IPS-18a (cell line): ENCODE data around the gene PTCD1.
A peak's percentile ranks its signal among the peaks of the same experiment; 100 is the strongest.
"Not testable (repeated sequence)": the region's sequence is repeated elsewhere in the genome, so short reads cannot be mapped to it uniquely, and the experiment has no call there.

Experiments
- H3K27ac ChIP-seq: one replicate; pipeline ENCODE4 v1.5.1; 2013; ENCODE audit warnings: low read length
- H3K27me3 ChIP-seq: one replicate; pipeline ENCODE4 v1.6.1; 2013; ENCODE audit warnings: mild to moderate bottlenecking, low read length; ENCODE audit not compliant: control insufficient read depth, insufficient read depth
- H3K36me3 ChIP-seq: one replicate; pipeline ENCODE4 v1.6.1; 2013; ENCODE audit warnings: low read depth, low read length; ENCODE audit not compliant: control insufficient read depth
- H3K4me1 ChIP-seq: one replicate; pipeline ENCODE4 v1.6.1; 2013; ENCODE audit warnings: low read depth, low read length; ENCODE audit not compliant: control insufficient read depth
- H3K4me3 ChIP-seq: one replicate; pipeline ENCODE4 v1.5.1; 2013; ENCODE audit warnings: low read length
- H3K9ac ChIP-seq: one replicate; pipeline ENCODE4 v1.6.1; 2013; ENCODE audit warnings: mild to moderate bottlenecking, low read length, moderate library complexity
- H3K9me3 ChIP-seq: one replicate; pipeline ENCODE4 v1.6.1; 2013; ENCODE audit warnings: low read depth, low read length; ENCODE audit not compliant: control insufficient read depth

Gene PTCD1

DNA sequence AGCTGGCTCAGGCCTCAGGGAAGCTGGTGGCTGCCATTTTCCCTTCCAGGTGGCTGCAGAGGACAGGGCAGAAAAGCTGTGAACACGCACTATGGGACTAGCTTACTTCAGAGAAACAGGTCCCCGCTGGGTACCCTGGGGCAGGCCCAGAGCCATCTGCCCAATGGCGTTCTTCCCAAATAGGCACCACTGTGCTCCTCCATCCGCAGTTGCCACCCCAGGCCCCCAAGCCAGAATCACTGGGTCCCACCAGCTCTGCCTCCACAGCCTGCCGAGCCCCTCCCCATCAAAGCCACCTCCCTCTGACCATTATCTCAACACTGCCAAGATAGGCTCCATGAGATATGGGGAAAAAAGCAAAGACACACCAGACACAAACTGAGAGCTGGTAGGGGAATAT is 18.4 kb downstream of the PTCD1 start:
- Histone ChIP-seq H3K36me3 (peaks cover 87% of the 10 kb centered on the region), H3K9ac (no peak overlapping the region)

DNA sequence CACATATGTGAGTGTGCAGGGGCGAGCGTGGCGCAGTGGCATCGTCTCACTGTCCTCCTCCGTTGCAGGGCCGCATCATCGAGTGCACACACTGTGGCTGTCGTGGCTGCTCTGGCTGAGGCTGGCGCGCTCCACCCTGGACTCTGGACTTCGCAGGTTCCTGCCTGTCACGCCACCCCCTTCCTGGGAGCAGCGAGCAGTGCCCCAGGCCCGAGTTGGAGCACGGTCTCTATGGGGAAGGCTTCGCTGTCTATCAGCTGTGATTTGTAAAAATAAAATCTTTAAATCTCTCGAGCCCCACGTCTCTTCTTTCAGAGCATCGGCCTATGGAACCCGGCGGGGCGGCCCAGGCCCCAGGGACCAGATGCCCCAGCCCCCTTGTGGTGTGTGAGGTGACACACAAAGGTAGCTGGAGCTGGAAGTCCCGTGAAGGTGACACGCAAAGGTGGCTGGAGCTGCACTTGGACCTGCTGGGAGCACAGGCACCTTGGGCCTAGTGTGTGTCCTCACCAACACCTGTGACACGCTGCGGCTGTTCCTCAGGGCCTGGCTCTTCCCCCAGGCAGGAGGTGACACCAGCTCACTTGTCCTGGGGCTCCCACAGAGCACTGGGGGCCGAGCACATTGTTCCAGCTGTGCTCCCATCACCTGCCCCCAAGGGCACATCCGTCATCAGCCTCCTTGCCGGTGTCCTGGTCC is 19.1 kb downstream of the PTCD1 start:
- H3K9ac ChIP-seq = no peak overlapping the region
- H3K27me3 ChIP-seq = no peaks in the 10 kb centered on the region
- no peak overlapping the region for H3K4me3 ChIP-seq
- no peaks in the 10 kb centered on the region for H3K4me1 ChIP-seq
- no peak overlapping the region for H3K27ac ChIP-seq
- peaks cover 79% of the 10 kb centered on the region for H3K36me3 ChIP-seq
- no peaks in the 10 kb centered on the region for H3K9me3 ChIP-seq

More for the DNA sequence above, 18.4 kb downstream of the PTCD1 start:
- Histone ChIP-seq H3K9me3 (no peaks in the 10 kb centered on the region), H3K27ac (no peak overlapping the region), H3K4me3 (no peak overlapping the region), H3K27me3 (no peaks in the 10 kb centered on the region), H3K4me1 (no peaks in the 10 kb centered on the region)

DNA sequence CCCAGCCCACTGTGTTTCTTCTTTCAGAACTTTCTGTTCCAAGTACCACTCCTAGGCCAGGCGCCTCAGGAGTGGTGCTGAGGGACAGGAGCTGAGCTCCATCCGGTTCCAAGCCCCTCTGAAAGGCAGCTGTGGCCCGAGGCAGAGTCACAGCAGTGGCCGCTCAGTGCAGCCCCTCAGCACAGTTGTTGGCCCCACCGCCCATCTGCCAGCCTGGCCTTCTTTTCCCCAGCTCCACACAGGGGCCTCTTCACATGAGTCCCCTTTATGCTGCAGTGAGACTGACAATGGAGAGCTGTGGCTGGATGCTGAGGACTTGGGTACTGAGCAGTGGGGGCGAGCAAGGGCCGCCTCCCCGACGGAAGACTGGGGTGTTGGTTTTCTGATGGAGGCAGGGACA is 20.3 kb downstream of the PTCD1 start:
- Histone ChIP-seq H3K9ac (no peak overlapping the region), H3K27ac (no peak overlapping the region), H3K27me3 (no peaks in the 10 kb centered on the region), H3K4me3 (no peak overlapping the region), H3K9me3 (no peaks in the 10 kb centered on the region), H3K36me3 (peaks cover 77% of the 10 kb centered on the region), H3K4me1 (no peaks in the 10 kb centered on the region)

DNA sequence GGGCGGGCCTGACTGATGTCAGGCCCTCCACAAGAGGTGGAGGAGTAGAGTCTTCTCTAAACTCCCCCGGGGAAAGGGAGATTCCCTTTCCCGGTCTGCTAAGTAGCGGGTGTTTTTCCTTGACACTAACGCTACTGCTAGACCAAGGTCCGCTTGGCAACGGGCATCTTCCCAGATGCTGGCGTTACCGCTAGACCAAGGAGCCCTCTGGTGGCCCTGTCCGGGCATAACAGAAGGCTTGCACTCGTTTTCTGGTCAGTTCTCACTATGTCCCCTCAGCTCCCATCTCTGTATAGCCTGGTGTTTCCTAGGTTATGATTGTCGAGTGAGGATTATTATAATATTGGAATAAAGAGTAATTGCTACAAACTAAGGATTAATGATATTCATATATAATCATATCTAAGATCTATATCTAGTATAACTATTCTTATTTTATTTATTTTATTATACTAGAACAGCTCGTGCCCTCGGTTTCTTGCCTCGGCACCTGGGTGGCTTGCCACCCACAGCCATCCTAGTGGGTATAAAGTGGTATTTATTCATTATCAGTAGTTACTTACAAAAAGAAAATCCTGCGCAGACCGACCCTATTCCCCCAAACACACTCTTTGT is 23.0 kb downstream of the PTCD1 start:
- H3K9ac ChIP-seq, H3K4me3 ChIP-seq: not testable (repeated sequence)
- peaks cover 77% of the 10 kb centered on the region for H3K36me3 ChIP-seq

DNA sequence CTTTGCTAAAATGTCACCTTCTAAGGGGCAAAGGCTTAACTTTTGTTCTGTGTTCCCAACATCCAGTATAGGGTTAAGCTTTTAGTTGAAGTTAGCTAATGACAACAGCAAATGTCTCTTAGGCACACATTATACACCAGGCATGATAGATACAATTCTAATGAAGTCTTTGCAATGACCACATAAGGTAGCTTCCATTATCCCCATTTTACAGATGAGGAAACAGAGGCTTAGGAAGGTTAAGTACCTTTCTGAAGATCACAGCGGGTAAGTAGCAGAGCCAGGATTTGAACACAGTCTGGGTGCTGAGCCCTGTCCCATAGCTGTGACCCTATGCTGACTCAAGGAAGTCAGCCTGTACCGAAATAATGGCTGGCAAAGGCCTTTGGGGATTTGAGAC is 28.0 kb downstream of the PTCD1 start:
- Histone ChIP-seq H3K9me3 (no peaks in the 10 kb centered on the region), H3K4me1 (peaks cover 11% of the 10 kb centered on the region), H3K4me3 (no peak overlapping the region), H3K9ac (no peak overlapping the region), H3K27ac (no peak overlapping the region), H3K36me3 (peaks cover 34% of the 10 kb centered on the region), H3K27me3 (no peaks in the 10 kb centered on the region)

More for the DNA sequence above, 23.0 kb downstream of the PTCD1 start:
- H3K4me1 ChIP-seq, H3K27ac ChIP-seq, H3K9me3 ChIP-seq, H3K27me3 ChIP-seq: not testable (repeated sequence)

DNA sequence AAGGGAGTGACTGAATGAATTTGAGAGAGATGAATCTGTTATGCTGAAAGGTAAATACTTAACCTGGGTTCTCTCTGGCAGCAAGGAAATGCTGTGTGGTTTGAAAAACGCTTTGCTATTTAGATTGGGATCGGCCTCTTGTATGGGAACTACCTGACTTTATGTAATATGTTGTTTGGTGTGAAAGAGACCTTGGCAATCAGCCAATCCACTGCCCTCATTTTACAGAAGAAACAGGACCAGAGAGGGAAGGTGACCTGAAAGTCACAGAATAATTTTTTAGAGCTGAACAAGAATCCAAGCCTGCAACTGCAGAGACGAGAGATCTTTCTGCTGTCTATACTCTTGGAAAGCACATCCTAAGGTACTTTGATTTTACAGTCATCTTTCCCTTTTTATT is 28.8 kb downstream of the PTCD1 start:
- H3K36me3 ChIP-seq = peaks cover 34% of the 10 kb centered on the region
- peak overlapping the region; percentile 94 for H3K9ac ChIP-seq
- H3K4me3 ChIP-seq = peak overlapping the region; percentile 88
- H3K4me1 ChIP-seq = peaks cover 11% of the 10 kb centered on the region
- H3K27me3 ChIP-seq = no peaks in the 10 kb centered on the region
- H3K9me3 ChIP-seq = no peaks in the 10 kb centered on the region
- no peak overlapping the region for H3K27ac ChIP-seq

DNA sequence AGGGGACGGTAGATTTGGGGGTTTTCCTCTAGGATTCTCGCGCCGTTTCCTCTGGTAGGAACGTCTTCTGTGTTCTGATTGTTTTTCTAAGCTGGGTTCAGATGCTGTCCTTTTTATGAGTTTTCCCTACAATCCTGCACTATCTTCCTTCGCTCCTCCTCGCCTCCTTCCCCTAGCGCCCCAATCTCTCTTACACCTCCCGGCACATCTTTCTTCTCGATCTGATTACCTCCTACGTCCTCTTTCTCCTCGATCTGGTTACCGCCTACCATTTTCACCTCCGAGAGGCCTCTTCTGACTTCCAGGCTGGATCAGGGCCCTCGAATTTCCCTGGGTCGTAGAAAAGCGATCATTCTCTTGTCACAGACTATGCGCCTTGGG is 29.4 kb downstream of the PTCD1 start:
- Histone ChIP-seq H3K27me3 (no peaks in the 10 kb centered on the region), H3K27ac (peak overlapping the region; percentile 90), H3K4me1 (peaks cover 11% of the 10 kb centered on the region), H3K36me3 (peaks cover 33% of the 10 kb centered on the region), H3K9me3 (no peaks in the 10 kb centered on the region), H3K4me3 (peak overlapping the region; percentile 88), H3K9ac (peak overlapping the region; percentile 94)

DNA sequence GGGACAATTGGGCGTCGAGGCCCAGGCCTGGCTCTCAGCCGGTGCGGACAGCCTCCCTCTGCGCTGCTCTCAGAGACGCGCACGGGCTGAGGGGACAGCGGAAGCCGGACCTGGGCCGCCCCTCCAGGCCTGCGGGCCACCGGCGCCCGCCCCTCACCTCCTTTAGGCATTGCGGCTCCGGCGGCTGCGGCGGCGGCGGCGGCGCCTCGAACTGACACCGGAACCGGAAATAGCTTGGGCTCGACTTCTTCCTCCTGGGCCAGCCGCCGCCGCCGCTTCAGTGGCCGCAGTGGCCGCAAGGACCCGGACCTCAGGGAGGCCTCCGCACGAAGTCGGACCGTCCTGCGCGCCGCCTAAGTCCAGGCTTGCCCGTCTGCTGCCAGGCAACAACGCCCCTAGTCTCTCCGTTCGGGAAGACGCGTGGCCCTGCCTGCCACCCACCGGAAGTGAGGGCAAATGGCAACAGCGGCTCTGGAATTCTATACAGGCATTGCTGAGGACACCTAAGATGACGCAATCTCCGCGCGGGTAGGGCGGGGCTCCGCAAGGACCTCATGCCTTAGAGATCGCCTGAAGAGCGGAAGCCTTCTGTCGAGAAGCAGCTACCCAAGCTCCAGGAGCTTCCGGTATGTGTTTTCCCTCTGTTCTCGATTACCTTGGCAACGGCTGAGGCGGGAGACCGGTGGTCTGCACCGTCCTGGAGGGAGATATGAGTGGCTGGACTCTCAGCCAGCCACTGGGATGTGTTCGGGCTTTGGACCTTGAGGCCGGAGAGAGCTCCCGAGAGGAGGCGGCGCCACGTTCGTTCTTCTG is 30.0 kb downstream of the PTCD1 start, which contains the start of the genes BUD31 and PDAP1:
BUD31 (plus strand) TSS at position 591 of the 813 bp plus-strand sequence. CDS start 2,124 bp downstream, outside the sequence.
PDAP1 (minus strand) TSS at position 219 of the 813 bp plus-strand sequence; CDS start at position 170, 49 bp downstream.
- Histone ChIP-seq H3K9me3 (no peaks in the 10 kb centered on the region), H3K27me3 (no peaks in the 10 kb centered on the region), H3K9ac (peak within 1 kb of the TSS; percentile 94), H3K4me1 (peaks cover 11% of the 10 kb centered on the region), H3K4me3 (peak within 1 kb of the TSS; percentile 88), H3K27ac (peak within 1 kb of the TSS; percentile 90), H3K36me3 (peaks cover 35% of the 10 kb centered on the region)

DNA sequence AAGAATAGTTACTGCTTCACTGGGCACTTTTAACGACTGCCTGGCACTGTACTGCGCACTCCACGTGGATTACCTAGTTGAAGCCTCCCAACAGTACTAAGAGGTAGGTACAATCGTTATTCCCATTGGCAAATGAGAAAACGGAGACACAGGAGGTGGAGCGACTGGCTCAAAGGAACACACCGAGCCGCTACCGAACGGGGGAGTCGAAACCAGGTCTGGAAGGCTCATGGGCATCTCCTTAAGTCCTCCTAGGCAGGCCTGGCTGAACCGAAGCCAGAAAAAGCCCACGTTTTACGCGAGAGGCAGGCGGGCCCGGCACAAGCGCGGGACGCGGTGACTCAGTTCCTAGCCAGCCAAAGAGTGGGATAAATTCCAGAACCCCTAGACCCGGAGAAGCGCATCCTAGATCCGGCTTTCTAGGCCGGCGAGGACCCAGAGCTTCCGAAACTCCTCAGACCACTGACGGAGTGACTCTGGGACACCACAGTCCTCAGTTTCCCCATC is 30.7 kb downstream of the PTCD1 start:
- H3K27me3 ChIP-seq = no peaks in the 10 kb centered on the region
- H3K4me1 ChIP-seq = peaks cover 11% of the 10 kb centered on the region
- peak overlapping the region; percentile 94 for H3K9ac ChIP-seq
- H3K4me3 ChIP-seq = peak overlapping the region; percentile 88
- H3K36me3 ChIP-seq = peaks cover 35% of the 10 kb centered on the region
- H3K9me3 ChIP-seq = no peaks in the 10 kb centered on the region
- peak overlapping the region; percentile 58 for H3K27ac ChIP-seq

DNA sequence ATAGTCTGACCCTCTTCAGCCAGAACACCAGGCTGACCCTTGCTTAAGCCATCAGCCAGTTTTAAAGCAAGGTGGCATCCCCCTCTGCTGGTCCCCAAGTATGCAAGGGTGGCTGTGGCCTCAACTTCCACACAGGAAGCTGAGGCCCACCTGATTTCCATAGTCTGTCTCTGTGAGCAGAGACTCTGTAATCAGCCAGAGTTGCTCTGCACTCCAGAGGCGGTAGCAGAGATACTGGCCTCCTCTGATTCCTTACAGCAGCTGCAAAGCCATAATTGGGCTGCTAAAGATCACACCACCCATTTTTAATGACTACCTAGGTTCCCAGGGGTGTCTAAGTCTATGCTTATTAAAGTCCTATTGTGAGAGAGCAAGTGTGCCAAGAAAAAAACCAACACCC is 32.0 kb downstream of the PTCD1 start:
- H3K9me3 ChIP-seq = no peaks in the 10 kb centered on the region
- H3K27me3 ChIP-seq = no peaks in the 10 kb centered on the region
- peaks cover 32% of the 10 kb centered on the region for H3K36me3 ChIP-seq
- peak overlapping the region; percentile 88 for H3K4me3 ChIP-seq
- H3K4me1 ChIP-seq = peaks cover 11% of the 10 kb centered on the region
- no peak overlapping the region for H3K27ac ChIP-seq
- H3K9ac ChIP-seq = peak overlapping the region; percentile 94

DNA sequence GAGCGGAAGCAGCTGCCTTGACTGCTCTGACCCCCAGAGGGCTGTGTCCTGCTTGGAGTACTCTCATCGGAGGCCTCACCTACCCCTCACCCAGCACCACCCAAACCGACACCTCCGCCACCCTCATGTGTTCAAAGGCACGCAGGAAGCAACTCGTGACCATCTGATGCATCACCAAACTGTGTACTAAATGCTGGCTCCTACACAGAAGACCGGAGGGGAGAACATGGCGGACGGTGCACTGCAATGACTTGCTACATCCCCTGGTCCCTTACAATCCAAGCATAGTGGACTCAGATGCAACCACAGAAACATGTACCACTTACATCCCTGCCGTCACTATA is 33.6 kb downstream of the PTCD1 start:
- Histone ChIP-seq H3K27me3 (no peaks in the 10 kb centered on the region), H3K4me3 (no peak overlapping the region), H3K27ac (no peak overlapping the region), H3K4me1 (peaks cover 9% of the 10 kb centered on the region), H3K36me3 (peaks cover 37% of the 10 kb centered on the region), H3K9me3 (no peaks in the 10 kb centered on the region), H3K9ac (no peak overlapping the region)
